ENCODE results near the gene ENPP3.

ENPP3 gene

DNA sequence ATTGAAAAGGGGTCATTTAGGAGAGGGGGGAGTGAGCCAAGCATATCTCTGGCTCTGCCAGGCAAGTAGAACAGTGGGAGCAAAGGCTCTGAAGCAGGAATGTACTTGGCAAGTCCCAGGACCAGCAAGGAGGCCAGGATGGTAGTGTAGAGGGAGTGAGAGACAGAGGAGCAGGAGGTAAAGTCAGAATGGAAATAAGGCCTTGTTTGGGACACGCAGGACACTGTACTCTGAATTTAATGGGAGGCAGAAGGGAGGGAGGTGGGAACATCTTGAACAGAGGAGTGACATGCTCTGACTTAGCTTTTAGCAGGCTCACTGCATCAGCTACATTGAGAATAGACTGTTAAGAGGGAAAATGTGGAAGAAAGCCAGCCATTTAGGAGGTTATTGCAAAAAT lies 133.7 kb downstream of the ENPP3 start:
- no peaks in the 10 kb centered on the region for H3K27me3 ChIP-seq (ENCODE audit: insufficient read depth, insufficient read length)
- no peak overlapping the region for H3K9ac ChIP-seq (ENCODE audit: insufficient read length, low read depth)
- no peaks in the 10 kb centered on the region for H3K36me3 ChIP-seq (ENCODE audit: insufficient read depth, insufficient read length, low read length)
- no peak overlapping the region for H3K4me3 ChIP-seq (ENCODE audit: insufficient read length, low read depth)
- H3K9me3 ChIP-seq (ENCODE audit: insufficient read depth, low read length), result peaks cover 7% of the 10 kb centered on the region; the same call in 1 of the 2 replicates
- DNase-seq (ENCODE audit: low read depth, low spot score), result no peak
- no peaks in the 10 kb centered on the region for H3K4me1 ChIP-seq (ENCODE audit: insufficient read depth, insufficient read length)
- no peak for TF ChIP-seq SUZ12 (IDR thresholded peaks at IDR 0.05; ENCODE audit: extremely low read depth, insufficient read depth, insufficient read length)
- no peak for TF ChIP-seq YY1 (IDR thresholded peaks at IDR 0.05; ENCODE audit: insufficient read depth, insufficient read length)
- TF ChIP-seq ZNF274 (IDR thresholded peaks at IDR 0.05; ENCODE audit: low read depth, low read length), result no peak

- no peak for DNase-seq (ENCODE audit: low read depth, low spot score)
- no peaks in the 10 kb centered on the region for H3K27me3 ChIP-seq (ENCODE audit: insufficient read depth, insufficient read length)
- no peak overlapping the region for H3K9ac ChIP-seq (ENCODE audit: insufficient read length, low read depth)
- TF ChIP-seq YY1 (IDR thresholded peaks at IDR 0.05; ENCODE audit: insufficient read depth, insufficient read length), result no peak
- no peak for TF ChIP-seq SUZ12 (IDR thresholded peaks at IDR 0.05; ENCODE audit: extremely low read depth, insufficient read depth, insufficient read length)
- no peak for TF ChIP-seq ZNF274 (IDR thresholded peaks at IDR 0.05; ENCODE audit: low read depth, low read length)
- no peak overlapping the region for H3K4me3 ChIP-seq (ENCODE audit: insufficient read length, low read depth)
- no peaks in the 10 kb centered on the region for H3K4me1 ChIP-seq (ENCODE audit: insufficient read depth, insufficient read length)
- H3K36me3 ChIP-seq (ENCODE audit: insufficient read depth, insufficient read length, low read length), result no peaks in the 10 kb centered on the region
- peaks cover 7% of the 10 kb centered on the region; the same call in 1 of the 2 replicates for H3K9me3 ChIP-seq (ENCODE audit: insufficient read depth, low read length)
These were observed 136.3 kb downstream of the ENPP3 start for GRCh38 chr6:131773284-131773950.

DNA sequence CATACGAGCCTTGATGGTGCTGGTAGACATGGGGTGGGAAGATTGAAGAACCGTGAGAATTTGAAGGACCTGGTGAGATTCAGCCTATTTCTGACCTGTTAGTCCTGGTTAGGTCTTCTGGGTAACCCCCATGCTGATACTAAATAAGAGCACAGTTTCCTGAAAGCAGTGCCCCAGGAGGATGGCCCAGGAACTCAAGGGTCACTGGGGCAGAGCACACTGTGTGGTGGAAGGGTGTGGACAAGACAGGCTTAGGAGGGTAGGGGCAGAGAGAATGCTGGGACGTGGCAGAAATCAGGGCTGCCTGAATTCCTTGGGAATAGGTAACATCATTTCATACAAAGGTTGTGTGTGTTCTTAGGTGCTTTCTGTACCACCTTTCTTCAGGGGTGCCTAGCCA lies 138.8 kb downstream of the ENPP3 start:
- Histone ChIP-seq H3K9ac (ENCODE audit: insufficient read length, low read depth) (no peak overlapping the region), H3K4me1 (ENCODE audit: insufficient read depth, insufficient read length) (no peaks in the 10 kb centered on the region), H3K4me3 (ENCODE audit: insufficient read length, low read depth) (no peak overlapping the region), H3K27me3 (ENCODE audit: insufficient read depth, insufficient read length) (no peaks in the 10 kb centered on the region), H3K36me3 (ENCODE audit: insufficient read depth, insufficient read length, low read length) (no peaks in the 10 kb centered on the region), H3K9me3 (ENCODE audit: insufficient read depth, low read length) (peaks cover 7% of the 10 kb centered on the region; the same call in 1 of the 2 replicates)
- DNase-seq (ENCODE audit: low read depth, low spot score), result no peak
- TF ChIP-seq YY1 (IDR thresholded peaks at IDR 0.05; ENCODE audit: insufficient read depth, insufficient read length) (no peak), ZNF274 (IDR thresholded peaks at IDR 0.05; ENCODE audit: low read depth, low read length) (no peak), SUZ12 (IDR thresholded peaks at IDR 0.05; ENCODE audit: extremely low read depth, insufficient read depth, insufficient read length) (no peak)

DNA sequence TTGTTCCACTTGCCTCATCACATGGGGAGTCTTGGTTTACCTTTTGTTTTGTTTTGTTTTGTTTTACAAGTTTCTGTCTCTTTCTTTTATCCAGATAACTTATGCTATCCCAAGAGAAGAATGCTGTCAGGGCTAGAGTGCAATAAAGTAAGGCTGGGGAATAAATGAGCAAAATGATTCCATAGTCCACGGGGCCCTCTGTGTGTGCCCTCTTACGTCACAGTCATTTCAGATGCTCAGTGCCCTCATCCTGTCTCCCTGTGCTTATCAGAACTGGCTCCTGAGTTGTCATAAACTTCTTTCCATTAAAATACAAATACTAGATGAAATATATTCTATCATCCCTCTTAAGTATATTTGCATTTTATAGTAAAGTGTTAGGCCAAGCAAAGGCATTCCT lies 139.9 kb downstream of the ENPP3 start:
- TF ChIP-seq ZNF274 (IDR thresholded peaks at IDR 0.05; ENCODE audit: low read depth, low read length), result no peak
- TF ChIP-seq SUZ12 (IDR thresholded peaks at IDR 0.05; ENCODE audit: extremely low read depth, insufficient read depth, insufficient read length), result no peak
- TF ChIP-seq YY1 (IDR thresholded peaks at IDR 0.05; ENCODE audit: insufficient read depth, insufficient read length), result no peak
- no peaks in the 10 kb centered on the region for H3K4me1 ChIP-seq (ENCODE audit: insufficient read depth, insufficient read length)
- no peak overlapping the region for H3K9ac ChIP-seq (ENCODE audit: insufficient read length, low read depth)
- peaks cover 3% of the 10 kb centered on the region; the same call in 1 of the 2 replicates for H3K9me3 ChIP-seq (ENCODE audit: insufficient read depth, low read length)
- no peak for DNase-seq (ENCODE audit: low read depth, low spot score)
- H3K27me3 ChIP-seq (ENCODE audit: insufficient read depth, insufficient read length), result no peaks in the 10 kb centered on the region
- no peaks in the 10 kb centered on the region for H3K36me3 ChIP-seq (ENCODE audit: insufficient read depth, insufficient read length, low read length)
- no peak overlapping the region for H3K4me3 ChIP-seq (ENCODE audit: insufficient read length, low read depth)

DNA sequence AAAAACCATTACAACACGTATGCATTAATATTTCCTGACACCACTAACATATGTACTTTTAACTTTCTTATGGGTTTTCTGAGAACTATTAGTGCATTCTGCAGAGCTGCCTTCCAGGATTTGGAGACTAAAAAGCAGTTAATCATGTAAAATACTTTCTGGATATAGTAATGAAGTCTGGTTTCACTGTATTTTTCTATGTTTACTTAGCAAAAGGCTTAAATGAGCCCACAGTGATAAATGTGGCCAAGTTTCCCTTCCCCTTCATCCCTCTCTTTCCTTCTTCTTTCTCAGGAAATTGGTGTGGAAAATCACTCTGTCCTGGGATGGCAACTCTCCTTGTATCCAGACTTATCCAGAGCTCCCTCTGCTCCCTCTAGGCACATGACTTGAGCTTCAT lies 141.1 kb downstream of the ENPP3 start:
- H3K27me3 ChIP-seq (ENCODE audit: insufficient read depth, insufficient read length), result no peaks in the 10 kb centered on the region
- H3K9me3 ChIP-seq (ENCODE audit: insufficient read depth, low read length), result no peaks in the 10 kb centered on the region
- H3K4me1 ChIP-seq (ENCODE audit: insufficient read depth, insufficient read length), result no peaks in the 10 kb centered on the region
- no peak overlapping the region for H3K9ac ChIP-seq (ENCODE audit: insufficient read length, low read depth)
- no peak for DNase-seq (ENCODE audit: low read depth, low spot score)
- TF ChIP-seq ZNF274 (IDR thresholded peaks at IDR 0.05; ENCODE audit: low read depth, low read length) (no peak), YY1 (IDR thresholded peaks at IDR 0.05; ENCODE audit: insufficient read depth, insufficient read length) (no peak), SUZ12 (IDR thresholded peaks at IDR 0.05; ENCODE audit: extremely low read depth, insufficient read depth, insufficient read length) (no peak)
- no peak overlapping the region for H3K4me3 ChIP-seq (ENCODE audit: insufficient read length, low read depth)
- H3K36me3 ChIP-seq (ENCODE audit: insufficient read depth, insufficient read length, low read length), result no peaks in the 10 kb centered on the region

DNA sequence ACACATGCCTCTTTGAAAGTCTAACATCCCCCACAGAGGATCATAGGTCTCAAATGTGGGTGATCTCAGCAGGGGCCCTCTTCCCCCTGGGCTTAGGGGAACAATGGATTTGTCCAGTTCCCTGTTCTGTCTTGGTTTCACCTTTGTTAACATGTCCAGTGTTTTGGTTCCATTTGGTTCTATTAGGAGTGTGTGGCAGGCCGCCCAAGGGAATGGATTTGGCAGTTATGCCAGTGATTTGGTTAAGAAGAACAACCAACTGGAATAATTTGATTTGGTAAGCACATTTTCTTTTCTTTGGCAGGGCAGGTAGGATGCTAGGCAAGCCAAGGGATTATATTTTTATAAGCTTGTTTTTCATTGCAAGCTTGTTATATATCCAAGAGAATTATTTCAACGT lies 142.2 kb downstream of the ENPP3 start:
- Histone ChIP-seq H3K9me3 (ENCODE audit: insufficient read depth, low read length) (no peaks in the 10 kb centered on the region), H3K4me3 (ENCODE audit: insufficient read length, low read depth) (no peak overlapping the region), H3K4me1 (ENCODE audit: insufficient read depth, insufficient read length) (no peaks in the 10 kb centered on the region), H3K9ac (ENCODE audit: insufficient read length, low read depth) (no peak overlapping the region), H3K27me3 (ENCODE audit: insufficient read depth, insufficient read length) (no peaks in the 10 kb centered on the region), H3K36me3 (ENCODE audit: insufficient read depth, insufficient read length, low read length) (no peaks in the 10 kb centered on the region)
- TF ChIP-seq YY1 (IDR thresholded peaks at IDR 0.05; ENCODE audit: insufficient read depth, insufficient read length) (no peak), ZNF274 (IDR thresholded peaks at IDR 0.05; ENCODE audit: low read depth, low read length) (no peak), SUZ12 (IDR thresholded peaks at IDR 0.05; ENCODE audit: extremely low read depth, insufficient read depth, insufficient read length) (no peak)
- no peak for DNase-seq (ENCODE audit: low read depth, low spot score)

GRCh38 chr6:131780600-131780999 lies 143.5 kb downstream of the ENPP3 start:
- no peaks in the 10 kb centered on the region for H3K4me1 ChIP-seq (ENCODE audit: insufficient read depth, insufficient read length)
- H3K36me3 ChIP-seq (ENCODE audit: insufficient read depth, insufficient read length, low read length), result no peaks in the 10 kb centered on the region
- no peak overlapping the region for H3K4me3 ChIP-seq (ENCODE audit: insufficient read length, low read depth)
- no peak overlapping the region for H3K9ac ChIP-seq (ENCODE audit: insufficient read length, low read depth)
- H3K9me3 ChIP-seq (ENCODE audit: insufficient read depth, low read length), result no peaks in the 10 kb centered on the region
- no peaks in the 10 kb centered on the region for H3K27me3 ChIP-seq (ENCODE audit: insufficient read depth, insufficient read length)
- DNase-seq (ENCODE audit: low read depth, low spot score), result no peak
- TF ChIP-seq YY1 (IDR thresholded peaks at IDR 0.05; ENCODE audit: insufficient read depth, insufficient read length) (no peak), ZNF274 (IDR thresholded peaks at IDR 0.05; ENCODE audit: low read depth, low read length) (no peak), SUZ12 (IDR thresholded peaks at IDR 0.05; ENCODE audit: extremely low read depth, insufficient read depth, insufficient read length) (no peak)
